GM06990 (cell line): Measurements from ENCODE around the gene LMF2.

Source experiments
- DNase-seq: peaks from one replicate; pipeline ENCODE4 v3.0.0-alpha.2; 2011; ENCODE audit not compliant: insufficient read length; ENCODE audit errors: extremely low read depth
- H3K27me3 ChIP-seq: replicated peaks from 2 replicates; pipeline ENCODE4 v1.6.0; 2011; ENCODE audit warnings: low read length; ENCODE audit not compliant: control insufficient read depth, insufficient read depth
- H3K36me3 ChIP-seq: 2 replicates; pipeline ENCODE4 v1.5.1; 2011; ENCODE audit warnings: low read length; ENCODE audit not compliant: control insufficient read depth, insufficient read depth
- H3K4me3 ChIP-seq: replicated peaks from 2 replicates; pipeline ENCODE4 v1.5.1; 2011; ENCODE audit warnings: low read depth, mild to moderate bottlenecking, control low read depth, low read length
- TF ChIP-seq, protein P1 (sequence below): IDR thresholded peaks from 2 replicates; pipeline ENCODE4 v1.5.1; 2011; ENCODE audit warnings: low read length, control low read depth, mild to moderate bottlenecking, inconsistent platforms; ENCODE audit not compliant: insufficient read depth, poor library complexity, severe bottlenecking

The LMF2 gene

DNA sequence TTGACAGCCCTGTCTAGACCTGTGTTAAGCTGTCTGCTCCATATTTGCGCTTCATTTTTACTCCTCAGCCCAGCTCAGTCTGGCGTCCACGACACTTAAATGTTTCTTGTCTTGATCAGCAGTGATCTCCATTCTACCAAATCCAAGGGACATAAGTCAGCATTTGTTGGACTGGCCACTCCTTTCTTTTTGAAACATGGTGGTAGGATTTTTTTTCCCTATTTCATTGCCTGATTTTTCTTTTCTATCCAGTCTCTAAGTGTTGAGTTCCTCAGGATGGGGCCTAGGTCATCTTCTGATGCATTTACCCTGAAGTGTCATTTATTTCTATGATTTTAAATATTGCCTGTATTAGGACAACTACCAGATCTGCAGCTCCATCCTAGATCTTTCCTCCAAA is 1.4 kb upstream of the LMF2 start:
- no peak for DNase-seq
- Histone ChIP-seq H3K36me3 (peaks cover 9% of the 10 kb centered on the region), H3K4me3 (peak overlapping the region; percentile 98), H3K27me3 (no peaks in the 10 kb centered on the region)
- TF ChIP-seq, protein P1, sequence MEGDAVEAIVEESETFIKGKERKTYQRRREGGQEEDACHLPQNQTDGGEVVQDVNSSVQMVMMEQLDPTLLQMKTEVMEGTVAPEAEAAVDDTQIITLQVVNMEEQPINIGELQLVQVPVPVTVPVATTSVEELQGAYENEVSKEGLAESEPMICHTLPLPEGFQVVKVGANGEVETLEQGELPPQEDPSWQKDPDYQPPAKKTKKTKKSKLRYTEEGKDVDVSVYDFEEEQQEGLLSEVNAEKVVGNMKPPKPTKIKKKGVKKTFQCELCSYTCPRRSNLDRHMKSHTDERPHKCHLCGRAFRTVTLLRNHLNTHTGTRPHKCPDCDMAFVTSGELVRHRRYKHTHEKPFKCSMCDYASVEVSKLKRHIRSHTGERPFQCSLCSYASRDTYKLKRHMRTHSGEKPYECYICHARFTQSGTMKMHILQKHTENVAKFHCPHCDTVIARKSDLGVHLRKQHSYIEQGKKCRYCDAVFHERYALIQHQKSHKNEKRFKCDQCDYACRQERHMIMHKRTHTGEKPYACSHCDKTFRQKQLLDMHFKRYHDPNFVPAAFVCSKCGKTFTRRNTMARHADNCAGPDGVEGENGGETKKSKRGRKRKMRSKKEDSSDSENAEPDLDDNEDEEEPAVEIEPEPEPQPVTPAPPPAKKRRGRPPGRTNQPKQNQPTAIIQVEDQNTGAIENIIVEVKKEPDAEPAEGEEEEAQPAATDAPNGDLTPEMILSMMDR, result no peak

DNA sequence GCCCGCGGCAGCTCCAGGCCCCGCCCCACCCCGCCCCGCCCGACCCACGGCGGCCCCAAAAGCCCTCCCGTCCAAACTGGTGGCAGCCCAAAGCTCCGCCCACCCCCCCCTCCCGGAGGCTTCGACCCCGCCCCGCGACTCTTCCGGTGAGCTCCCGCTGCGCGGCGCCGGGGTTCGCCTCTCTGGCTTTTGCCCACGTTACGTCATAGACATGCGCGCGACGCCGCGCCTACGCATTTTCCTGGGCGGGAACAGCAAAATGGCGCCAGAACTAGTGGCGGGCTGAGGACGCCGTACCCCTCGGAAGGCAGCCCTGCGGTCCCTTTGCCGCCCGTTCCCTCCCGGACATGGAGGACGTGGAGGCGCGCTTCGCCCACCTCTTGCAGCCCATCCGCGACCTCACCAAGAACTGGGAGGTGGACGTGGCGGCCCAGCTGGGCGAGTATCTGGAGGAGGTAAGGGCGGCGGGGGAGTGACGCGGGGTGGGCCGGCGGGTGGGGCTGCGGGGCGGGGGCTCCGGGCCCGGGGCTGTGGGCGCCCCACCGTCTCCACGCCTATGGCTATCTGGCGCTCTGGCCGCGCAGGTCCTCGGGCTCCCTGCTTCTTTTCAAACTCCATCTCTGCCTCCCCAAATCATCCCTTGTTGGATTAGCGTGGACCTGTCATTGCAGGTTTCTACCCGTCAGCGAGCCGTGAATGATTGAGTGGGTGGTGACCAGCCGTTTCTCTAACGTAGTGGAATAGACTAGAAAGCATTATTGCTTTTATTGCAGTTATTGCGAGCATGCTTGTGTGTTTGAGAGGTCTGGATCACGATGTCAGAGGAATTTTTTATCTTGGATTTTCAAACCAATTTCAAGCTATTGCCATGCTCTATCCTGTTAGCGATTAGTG is 736 bp upstream of the LMF2 start, which contains the start of gene NCAPH2:
Gene NCAPH2 (plus strand): TSS at position 234 of the 894 bp plus-strand sequence. CDS start 114 bp downstream, at position 348.
- Histone ChIP-seq H3K27me3 (no peaks in the 10 kb centered on the region), H3K4me3 (peak within 1 kb of the TSS; percentile 98), H3K36me3 (peaks cover 14% of the 10 kb centered on the region)
- DNase-seq, result peak; percentile 95
- TF ChIP-seq, protein P1, result peak; percentile 13

DNA sequence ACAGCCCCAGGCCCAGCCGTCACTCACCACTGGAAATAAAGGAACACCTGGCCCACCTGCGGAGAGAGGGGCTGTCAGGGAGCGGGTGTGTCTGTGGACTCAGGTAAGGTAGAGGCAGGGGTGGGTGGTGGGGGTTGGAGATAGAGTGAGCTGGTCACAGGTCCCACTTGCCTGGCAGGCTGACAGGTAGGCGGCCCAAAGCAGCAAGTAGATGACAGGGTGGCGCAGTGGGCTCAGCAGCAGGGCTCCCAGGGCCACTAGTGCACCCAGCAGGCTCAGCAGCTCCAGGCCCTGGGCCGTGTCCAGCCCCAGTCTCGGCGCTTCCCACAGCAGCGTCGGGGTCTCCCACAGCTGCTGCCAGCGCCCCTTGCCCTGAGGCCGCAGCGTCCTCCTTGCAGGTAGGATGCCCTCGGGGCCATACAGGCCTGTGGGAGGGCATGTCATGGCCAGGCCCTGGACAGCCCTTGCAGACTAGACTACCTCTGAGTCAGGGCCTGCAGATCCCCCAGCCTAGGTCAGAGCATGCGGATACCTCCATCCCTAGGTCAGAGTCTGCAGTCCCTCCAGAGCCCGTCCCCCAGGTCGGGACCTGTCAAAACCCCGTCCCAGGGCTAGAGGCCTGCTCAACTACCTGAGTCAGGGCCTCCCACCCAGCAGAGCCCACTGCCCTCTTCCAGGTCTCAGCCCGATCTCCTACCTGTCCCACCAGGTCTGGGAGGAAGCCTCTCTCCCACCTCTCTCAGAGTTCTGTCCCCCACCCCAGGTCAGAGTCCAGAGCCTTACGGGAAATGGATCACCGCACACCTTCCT is 686 bp downstream of the LMF2 start:
- Histone ChIP-seq H3K4me3 (peak overlapping the region; percentile 96), H3K27me3 (no peaks in the 10 kb centered on the region), H3K36me3 (peaks cover 20% of the 10 kb centered on the region)
- TF ChIP-seq, protein P1, result no peak
- DNase-seq, result no peak

DNA sequence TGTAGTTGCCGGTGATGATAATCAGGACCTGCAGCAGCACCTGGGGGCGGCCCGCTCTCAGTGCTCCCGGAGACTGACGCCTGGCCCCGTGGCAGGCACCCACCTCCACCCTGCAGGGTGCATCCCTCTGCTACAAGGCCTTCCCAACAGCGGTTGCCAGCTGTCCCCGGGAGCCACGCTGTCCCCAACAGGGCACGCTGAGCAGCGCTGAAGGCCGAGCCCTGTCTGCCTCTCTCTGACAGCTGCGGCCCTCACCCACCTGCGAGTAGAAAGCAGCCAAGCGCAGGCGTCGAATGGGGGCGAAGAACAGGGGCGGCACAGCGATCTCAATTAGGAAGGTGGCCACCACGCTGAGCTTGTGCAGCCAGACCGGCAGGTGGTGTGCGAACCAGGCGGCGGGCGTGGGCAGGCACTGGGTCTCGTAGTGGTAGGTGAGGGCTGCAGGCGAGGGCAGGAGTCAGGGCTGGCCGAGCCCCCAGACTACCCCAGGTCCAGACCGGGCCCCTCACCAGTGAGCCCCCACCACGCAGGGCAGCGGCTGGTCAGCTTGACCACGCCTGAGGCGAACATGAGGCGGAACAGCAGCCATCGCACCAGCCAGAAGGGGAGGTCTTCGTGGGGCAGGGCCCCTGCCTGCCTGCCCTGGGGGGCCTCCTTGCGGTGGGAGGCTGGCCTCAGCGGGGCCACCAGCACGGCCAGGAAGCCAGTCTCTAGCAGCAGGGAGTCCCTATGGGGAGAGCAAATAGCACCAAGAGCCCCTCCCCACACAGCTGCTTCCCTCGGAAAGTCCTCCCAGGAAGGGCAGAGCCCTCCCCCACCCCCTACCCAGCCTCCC is 1.5 kb downstream of the LMF2 start:
- peak overlapping the region; percentile 96 for H3K4me3 ChIP-seq
- no peak for DNase-seq
- H3K36me3 ChIP-seq, result peaks cover 20% of the 10 kb centered on the region
- TF ChIP-seq, protein P1, result no peak
- no peaks in the 10 kb centered on the region for H3K27me3 ChIP-seq

DNA sequence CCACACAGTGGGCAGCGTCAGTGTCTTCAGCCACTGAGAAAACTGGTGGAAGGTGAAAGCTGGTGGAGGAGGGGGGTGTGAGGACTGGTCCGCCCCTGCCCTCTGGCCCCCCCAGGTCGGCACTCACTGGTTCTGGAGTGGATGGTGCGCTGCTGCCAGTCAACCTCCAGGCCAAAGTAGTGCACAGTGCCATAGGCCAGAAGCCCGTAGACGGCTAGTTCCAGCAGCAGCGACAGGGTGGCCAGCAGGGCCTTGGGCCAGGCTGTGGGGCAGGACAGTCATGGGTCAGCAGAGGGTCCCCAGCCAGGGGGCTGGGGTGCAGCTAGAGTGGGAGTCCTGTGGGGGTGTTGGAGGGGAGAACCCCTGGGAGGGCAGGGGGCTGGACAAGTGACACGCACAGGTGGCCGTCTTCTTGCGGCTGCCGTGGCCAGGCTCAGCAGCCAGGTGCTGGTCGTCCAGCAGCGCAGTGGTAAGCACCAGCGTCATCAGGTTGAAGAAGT is 2.2 kb downstream of the LMF2 start:
- no peak for DNase-seq
- TF ChIP-seq, protein P1, result no peak
- Histone ChIP-seq H3K4me3 (no peak overlapping the region), H3K27me3 (no peaks in the 10 kb centered on the region), H3K36me3 (peaks cover 20% of the 10 kb centered on the region)
